ENCODE results near the gene ACAA2. TPM values are rescaled to one million over a fixed set of nuclear protein-coding genes. Genes with fewer than 3 reads are reported as not detected.

ACAA2 gene
- total RNA-seq, 2 donors from 2014 or later: 19.9 to 37.0 TPM

- Histone ChIP-seq H3K9me3 (no peaks in the 10 kb centered on the region), H3K4me1 (replicated peaks) (no peaks in the 10 kb centered on the region), H3K4me3 (no peak overlapping the region), H3K27ac (no peak overlapping the region), H3K27me3 (replicated peaks; ENCODE audit: insufficient read depth) (no peaks in the 10 kb centered on the region), H3K36me3 (no peaks in the 10 kb centered on the region)
- no peak for TF ChIP-seq POLR2AphosphoS5 (IDR thresholded peaks at IDR 0.05)
- TF ChIP-seq POLR2A (IDR thresholded peaks at IDR 0.05): no peak
- no peak for TF ChIP-seq CTCF (IDR thresholded peaks at IDR 0.05)
- intact Hi-C loops (cut with DNase I): no loop called here
- WGBS: 90% methylated on average over 6 of the region's 6 CpGs
- no peak for DNase-seq (ENCODE audit: low spot score)
Measured at GRCh38 chr18:49754866-49755265, 58.5 kb downstream of the ACAA2 start.

- no peaks in the 10 kb centered on the region for H3K36me3 ChIP-seq
- 94% methylated on average over 1 of the region's 1 CpG for WGBS
- intact Hi-C loops (cut with DNase I): no loop called here
- TF ChIP-seq POLR2A (IDR thresholded peaks at IDR 0.05) (no peak), POLR2AphosphoS5 (IDR thresholded peaks at IDR 0.05) (no peak), CTCF (IDR thresholded peaks at IDR 0.05) (no peak)
- no peak for DNase-seq (ENCODE audit: low spot score)
- H3K27me3 ChIP-seq (replicated peaks; ENCODE audit: insufficient read depth): no peaks in the 10 kb centered on the region
- no peaks in the 10 kb centered on the region for H3K9me3 ChIP-seq
- no peak overlapping the region for H3K27ac ChIP-seq
- H3K4me1 ChIP-seq (replicated peaks): no peaks in the 10 kb centered on the region
- H3K4me3 ChIP-seq: no peak overlapping the region
Measured at GRCh38 chr18:49753643-49754042, 59.7 kb downstream of the ACAA2 start.

- H3K4me3 ChIP-seq: no peak overlapping the region
- H3K27me3 ChIP-seq (replicated peaks; ENCODE audit: insufficient read depth): no peaks in the 10 kb centered on the region
- no peaks in the 10 kb centered on the region for H3K4me1 ChIP-seq (replicated peaks)
- no peaks in the 10 kb centered on the region for H3K9me3 ChIP-seq
- intact Hi-C loops (cut with DNase I): no loop called here
- DNase-seq (ENCODE audit: low spot score): no peak
- no peaks in the 10 kb centered on the region for H3K36me3 ChIP-seq
- 66% methylated on average over 4 of the region's 4 CpGs for WGBS
- H3K27ac ChIP-seq: no peak overlapping the region
- TF ChIP-seq CTCF (IDR thresholded peaks at IDR 0.05) (no peak), POLR2AphosphoS5 (IDR thresholded peaks at IDR 0.05) (no peak), POLR2A (IDR thresholded peaks at IDR 0.05) (no peak)
Measured at GRCh38 chr18:49752095-49752457, 61.3 kb downstream of the ACAA2 start.

GRCh38 chr18:49751427-49752094, 61.8 kb downstream of the ACAA2 start:
- Histone ChIP-seq H3K27me3 (replicated peaks; ENCODE audit: insufficient read depth) (no peaks in the 10 kb centered on the region), H3K4me3 (no peak overlapping the region), H3K36me3 (no peaks in the 10 kb centered on the region), H3K4me1 (replicated peaks) (no peaks in the 10 kb centered on the region), H3K9me3 (no peaks in the 10 kb centered on the region), H3K27ac (no peak overlapping the region)
- 66% methylated on average over 8 of the region's 8 CpGs for WGBS
- intact Hi-C loops (cut with DNase I): no loop called here
- DNase-seq (ENCODE audit: low spot score): no peak
- TF ChIP-seq POLR2A (IDR thresholded peaks at IDR 0.05): no peak
- no peak for TF ChIP-seq POLR2AphosphoS5 (IDR thresholded peaks at IDR 0.05)
- TF ChIP-seq CTCF (IDR thresholded peaks at IDR 0.05): no peak

GRCh38 chr18:49749563-49749962, 63.8 kb downstream of the ACAA2 start:
- intact Hi-C loops (cut with DNase I): no loop called here
- no peaks in the 10 kb centered on the region for H3K4me1 ChIP-seq (replicated peaks)
- 71% methylated on average over 8 of the region's 8 CpGs for WGBS
- no peaks in the 10 kb centered on the region for H3K9me3 ChIP-seq
- H3K4me3 ChIP-seq: no peak overlapping the region
- no peak overlapping the region for H3K27ac ChIP-seq
- H3K36me3 ChIP-seq: no peaks in the 10 kb centered on the region
- H3K27me3 ChIP-seq (replicated peaks; ENCODE audit: insufficient read depth): no peaks in the 10 kb centered on the region
- no peak for DNase-seq (ENCODE audit: low spot score)
- TF ChIP-seq POLR2A (IDR thresholded peaks at IDR 0.05): no peak
- TF ChIP-seq CTCF (IDR thresholded peaks at IDR 0.05): no peak
- no peak for TF ChIP-seq POLR2AphosphoS5 (IDR thresholded peaks at IDR 0.05)

Measured in prostate gland (tissue), 2 donors.